Fibroblast of pulmonary artery (primary cell): Measurements from ENCODE around the gene AGAP3.

Experiments
- DNase-seq: peaks from one replicate; pipeline ENCODE4 v3.0.0-alpha.2; 2010; ENCODE audit warnings: low read depth
- H3K4me3 ChIP-seq: replicated peaks from 2 replicates; pipeline ENCODE4 v1.5.1; 2011; ENCODE audit warnings: low read depth, mild to moderate bottlenecking, control low read depth, low read length, moderate library complexity
- TF ChIP-seq, protein P1 (sequence below): IDR thresholded peaks from 2 replicates; pipeline ENCODE4 v1.5.1; 2011; ENCODE audit warnings: mild to moderate bottlenecking, control low read depth, low read length, inconsistent platforms; ENCODE audit errors: missing control alignments

The AGAP3 gene

DNA sequence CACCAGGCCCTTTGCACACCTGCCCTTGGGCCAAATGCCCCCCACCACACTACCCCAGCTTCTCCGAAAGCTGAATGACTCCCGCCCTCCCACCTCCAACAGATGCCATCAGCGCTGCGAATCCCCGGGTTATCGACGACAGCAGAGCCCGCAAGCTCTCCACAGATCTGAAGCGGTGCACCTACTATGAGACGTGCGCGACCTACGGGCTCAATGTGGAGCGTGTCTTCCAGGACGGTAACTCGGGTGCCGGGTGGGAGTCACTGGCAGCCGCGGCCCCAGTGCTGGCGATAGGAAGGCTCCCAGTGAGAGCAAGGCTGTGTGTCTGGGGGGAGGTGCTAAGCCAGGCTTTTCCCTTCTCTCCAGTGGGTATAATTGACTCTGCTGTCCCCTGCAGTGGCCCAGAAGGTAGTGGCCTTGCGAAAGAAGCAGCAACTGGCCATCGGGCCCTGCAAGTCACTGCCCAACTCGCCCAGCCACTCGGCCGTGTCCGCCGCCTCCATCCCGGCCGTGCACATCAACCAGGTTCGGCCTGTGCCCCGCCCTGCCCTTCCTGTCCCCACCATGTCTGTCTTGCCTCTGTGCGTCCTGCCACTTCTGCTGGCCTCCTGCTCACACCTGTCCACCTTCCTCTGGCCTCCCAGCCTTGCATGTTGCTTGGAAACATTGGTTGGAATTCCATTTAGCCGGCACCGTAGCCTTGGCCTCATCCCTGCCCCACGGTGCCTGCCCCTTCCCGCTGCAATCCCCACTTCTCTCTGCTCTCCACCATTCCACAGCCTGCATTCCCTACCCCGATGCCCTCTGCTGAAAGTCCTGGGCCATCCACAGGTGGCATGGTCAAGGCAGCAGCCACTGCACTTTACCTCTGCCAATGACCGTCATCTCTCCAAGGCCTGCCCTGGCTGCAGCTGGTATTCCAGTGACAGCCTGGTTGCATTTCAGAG lies 32.1 kb downstream of the AGAP3 start:
- H3K4me3 ChIP-seq, result no peak overlapping the region
- TF ChIP-seq, protein P1, sequence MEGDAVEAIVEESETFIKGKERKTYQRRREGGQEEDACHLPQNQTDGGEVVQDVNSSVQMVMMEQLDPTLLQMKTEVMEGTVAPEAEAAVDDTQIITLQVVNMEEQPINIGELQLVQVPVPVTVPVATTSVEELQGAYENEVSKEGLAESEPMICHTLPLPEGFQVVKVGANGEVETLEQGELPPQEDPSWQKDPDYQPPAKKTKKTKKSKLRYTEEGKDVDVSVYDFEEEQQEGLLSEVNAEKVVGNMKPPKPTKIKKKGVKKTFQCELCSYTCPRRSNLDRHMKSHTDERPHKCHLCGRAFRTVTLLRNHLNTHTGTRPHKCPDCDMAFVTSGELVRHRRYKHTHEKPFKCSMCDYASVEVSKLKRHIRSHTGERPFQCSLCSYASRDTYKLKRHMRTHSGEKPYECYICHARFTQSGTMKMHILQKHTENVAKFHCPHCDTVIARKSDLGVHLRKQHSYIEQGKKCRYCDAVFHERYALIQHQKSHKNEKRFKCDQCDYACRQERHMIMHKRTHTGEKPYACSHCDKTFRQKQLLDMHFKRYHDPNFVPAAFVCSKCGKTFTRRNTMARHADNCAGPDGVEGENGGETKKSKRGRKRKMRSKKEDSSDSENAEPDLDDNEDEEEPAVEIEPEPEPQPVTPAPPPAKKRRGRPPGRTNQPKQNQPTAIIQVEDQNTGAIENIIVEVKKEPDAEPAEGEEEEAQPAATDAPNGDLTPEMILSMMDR, result no peak

GRCh38 chr7:151119055-151119415 lies 32.8 kb downstream of the AGAP3 start:
- DNase-seq, result no peak
- no peak overlapping the region for H3K4me3 ChIP-seq
- TF ChIP-seq, protein P1, result no peak

More for the DNA sequence above, 32.1 kb downstream of the AGAP3 start:
- no peak for DNase-seq

DNA sequence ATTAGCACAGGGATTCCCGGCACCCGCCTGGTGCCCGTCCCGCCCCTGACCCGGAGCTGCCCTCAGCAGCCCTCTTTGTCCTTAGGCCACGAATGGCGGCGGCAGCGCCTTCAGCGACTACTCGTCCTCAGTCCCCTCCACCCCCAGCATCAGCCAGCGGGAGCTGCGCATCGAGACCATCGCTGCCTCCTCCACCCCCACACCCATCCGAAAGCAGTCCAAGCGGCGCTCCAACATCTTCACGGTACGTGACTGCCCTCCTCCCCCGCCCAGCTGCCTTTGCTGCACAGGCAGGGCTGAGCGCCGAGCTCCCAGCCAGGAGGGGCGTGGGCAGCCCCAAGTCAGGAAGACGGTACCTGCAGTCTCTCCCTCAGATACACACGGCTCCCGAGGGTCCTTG lies 33.6 kb downstream of the AGAP3 start:
- TF ChIP-seq, protein P1, result no peak

GRCh38 chr7:151120896-151121295 lies 34.6 kb downstream of the AGAP3 start:
- TF ChIP-seq, protein P1, result no peak
- H3K4me3 ChIP-seq, result no peak overlapping the region
- no peak for DNase-seq

More for the DNA sequence above, 33.6 kb downstream of the AGAP3 start:
- DNase-seq, result no peak
- no peak overlapping the region for H3K4me3 ChIP-seq

DNA sequence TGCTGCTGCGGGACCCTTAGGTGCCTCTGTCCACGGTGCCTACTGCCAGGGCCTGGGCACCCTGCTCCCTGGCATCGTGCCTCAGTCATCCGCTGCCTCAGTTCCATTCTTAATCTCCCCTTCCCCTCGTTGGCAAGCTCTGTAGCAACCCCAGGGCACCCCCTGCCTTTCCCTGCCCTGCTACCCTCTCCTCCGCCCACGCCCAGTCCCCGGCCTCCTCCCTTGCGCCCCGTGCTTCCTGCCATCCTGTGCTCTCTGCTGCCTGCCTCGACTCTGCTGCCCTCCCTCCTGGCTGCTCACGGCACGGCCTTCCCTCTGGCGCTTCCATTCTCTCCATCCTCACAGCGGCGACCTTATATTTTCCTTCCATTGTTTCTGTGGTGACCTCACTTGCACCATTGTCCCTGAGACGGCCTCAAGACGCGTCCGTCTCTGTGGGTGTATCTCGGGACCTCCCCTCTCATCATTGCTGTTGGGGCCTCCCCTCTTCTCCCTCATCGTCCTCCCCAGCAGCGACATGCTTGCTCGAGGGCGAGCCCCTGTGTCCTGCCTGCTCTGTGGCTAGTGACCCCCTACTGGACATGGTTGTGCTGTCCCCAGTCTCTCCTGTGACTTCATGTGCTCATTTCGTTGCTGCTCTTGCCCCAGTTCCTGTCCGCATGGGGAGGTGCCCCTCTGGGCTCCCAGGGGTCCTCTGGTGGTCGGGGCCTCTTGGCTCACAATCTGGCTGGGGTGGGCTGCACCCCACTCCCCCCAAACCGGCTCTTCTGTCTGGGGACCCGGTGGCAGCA lies 35.3 kb downstream of the AGAP3 start:
- DNase-seq, result no peak
- no peak overlapping the region for H3K4me3 ChIP-seq
- TF ChIP-seq, protein P1, result no peak

DNA sequence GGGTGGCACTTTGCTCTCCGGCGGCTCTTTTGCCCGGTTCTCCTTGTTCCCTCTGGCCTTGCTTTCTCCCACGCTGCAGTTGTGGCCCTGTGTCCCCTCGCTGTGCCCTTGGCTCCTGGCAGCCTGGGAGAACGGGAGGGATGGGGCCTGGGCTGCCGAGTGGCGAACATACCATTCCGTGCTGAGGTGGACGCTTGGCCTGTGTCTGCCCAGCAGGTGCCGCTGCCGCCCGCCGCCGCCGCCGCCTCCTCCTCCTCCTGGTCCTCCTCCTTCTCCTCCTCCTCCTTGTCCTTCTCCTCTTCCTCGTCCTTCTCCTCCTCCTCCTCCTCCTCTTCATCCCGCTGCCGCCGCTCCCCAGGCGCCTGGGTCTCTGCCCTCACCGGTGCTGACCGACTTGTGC lies 36.0 kb downstream of the AGAP3 start:
- DNase-seq, result no peak
- TF ChIP-seq, protein P1, result no peak
- no peak overlapping the region for H3K4me3 ChIP-seq
